Prostate gland (tissue), 1 donor: ENCODE results near the gene SLC16A2.

Experiments used
- POLR2A ChIP-seq: fragments of 450-650 bp; IDR thresholded peaks from one replicate; pipeline ENCODE4 v1.6.1; 2016; ENCODE audit warnings: antibody characterized with exemption, mild to moderate bottlenecking
- POLR2AphosphoS5 ChIP-seq: sonication (generic); formaldehyde crosslinking; IDR thresholded peaks from one replicate; pipeline ENCODE4 v1.6.1; 2017; ENCODE audit warnings: antibody characterized with exemption

- no peak for TF ChIP-seq POLR2AphosphoS5
- no peak for TF ChIP-seq POLR2A
Observed at GRCh38 chrX:74551934-74552333, 130.6 kb downstream of the SLC16A2 start.
